Heart left ventricle (tissue), 13 donors: ENCODE results near the gene SNN.

ENCODE experiments used
- POLR2A ChIP-seq, 2 donors: fragments of 450-650 bp; IDR thresholded peaks; one replicate each; pipeline ENCODE4 v1.6.1; 2017; ENCODE audit warnings: antibody characterized with exemption in 2 of 2, mild to moderate bottlenecking in 2 of 2, moderate library complexity in 2 of 2
- TF ChIP-seq, protein P1 (sequence below), 12 donors: fragments of 200-600 bp; sonication (generic) in 4 of 12; IDR thresholded peaks; one replicate each; pipeline versions ENCODE4 v1.5.0 to v1.8.0; 2018 to 2022; ENCODE audit warnings: antibody characterized with exemption in 12 of 12, mild to moderate bottlenecking in 5 of 12
- donor health status: ischemic (EF 13 %, LVEDD 7.1; RV severe dilation, severe dysfunction).
- donor health status: DM: no; HTN: yes; CAD: no.
- donor health status: DM: no; HTN: no; CAD: no.
- donor health status: ischemic (EF 25% LVEDD 6.9; RV normal size, moderate dysfunction).
- donor health status: ischemic (EF 25% LVEDD 5.7; RV mildly dilated, moderate dysfunction).
- donor health status: ischemic (EF 35%, LVEDD 5.7; RV mildly dilated, moderate dysfunction).
- donor health status: nonischemic (EF 11% LVEDD 7.7; RV severe dilation, severe dysfunction).
- donor health status: DM: yes; HTN: yes; CAD: no.
- donor health status: PGD.
- donor health status: ischemic (EF 29% LVEDD 5.4; RV normal size, mild dysfunction).
- donor health status: nonischemic (EF 23%, LVEDD 6.1; RV moderate dilation, normal function).

DNA sequence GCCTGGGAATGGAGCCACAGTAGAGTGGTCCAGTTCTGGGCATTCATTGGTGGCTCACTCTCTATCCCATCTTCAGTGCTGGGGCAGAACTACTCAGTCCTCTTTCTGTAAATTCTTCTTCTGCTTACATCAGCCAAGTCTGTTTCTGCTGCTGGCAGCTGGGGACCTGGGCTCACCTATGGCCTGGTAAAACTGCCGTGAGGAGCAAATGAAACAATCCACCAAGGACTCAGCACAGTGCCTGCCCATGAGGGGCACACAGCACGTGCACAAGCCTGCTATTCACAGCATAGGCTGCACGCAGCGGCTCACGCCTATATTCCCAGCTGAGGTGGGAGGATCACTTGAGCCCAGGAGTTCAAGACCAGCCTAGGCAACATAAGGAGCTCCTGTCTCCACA, 30.9 kb upstream of the SNN start:
- TF ChIP-seq, protein P1, sequence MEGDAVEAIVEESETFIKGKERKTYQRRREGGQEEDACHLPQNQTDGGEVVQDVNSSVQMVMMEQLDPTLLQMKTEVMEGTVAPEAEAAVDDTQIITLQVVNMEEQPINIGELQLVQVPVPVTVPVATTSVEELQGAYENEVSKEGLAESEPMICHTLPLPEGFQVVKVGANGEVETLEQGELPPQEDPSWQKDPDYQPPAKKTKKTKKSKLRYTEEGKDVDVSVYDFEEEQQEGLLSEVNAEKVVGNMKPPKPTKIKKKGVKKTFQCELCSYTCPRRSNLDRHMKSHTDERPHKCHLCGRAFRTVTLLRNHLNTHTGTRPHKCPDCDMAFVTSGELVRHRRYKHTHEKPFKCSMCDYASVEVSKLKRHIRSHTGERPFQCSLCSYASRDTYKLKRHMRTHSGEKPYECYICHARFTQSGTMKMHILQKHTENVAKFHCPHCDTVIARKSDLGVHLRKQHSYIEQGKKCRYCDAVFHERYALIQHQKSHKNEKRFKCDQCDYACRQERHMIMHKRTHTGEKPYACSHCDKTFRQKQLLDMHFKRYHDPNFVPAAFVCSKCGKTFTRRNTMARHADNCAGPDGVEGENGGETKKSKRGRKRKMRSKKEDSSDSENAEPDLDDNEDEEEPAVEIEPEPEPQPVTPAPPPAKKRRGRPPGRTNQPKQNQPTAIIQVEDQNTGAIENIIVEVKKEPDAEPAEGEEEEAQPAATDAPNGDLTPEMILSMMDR (IDR thresholded peaks at IDR 0.05): no peak
- TF ChIP-seq POLR2A (IDR thresholded peaks at IDR 0.05): no peak
